ENCODE results near the gene EHMT1.

- TF ChIP-seq SIN3A (IDR thresholded peaks at IDR 0.05; ENCODE audit: borderline replicate concordance, insufficient read depth, low read length) (no peak), POLR2AphosphoS5 (IDR thresholded peaks at IDR 0.05; ENCODE audit: low read depth, low read length) (no peak), TAF1 (IDR thresholded peaks at IDR 0.05; ENCODE audit: borderline replicate concordance, insufficient read depth, low read length) (no peak), REST (IDR thresholded peaks at IDR 0.05; ENCODE audit: insufficient read depth in 1 of 2, low read depth in 2 of 2, low read length in 2 of 2) (no peak)
Observed at GRCh38 chr9:137798901-137799629, 180.3 kb downstream of the EHMT1 start.
